ENCODE measurements around the gene DRC7. TPM values are rescaled to one million over a fixed set of nuclear protein-coding genes. Genes with fewer than 3 reads are reported as not detected.
A peak's percentile ranks its signal among the peaks of the same experiment; 100 is the strongest.

Gene DRC7
- total and polyA plus RNA-seq, 9 of the 15 experiments (the other 6 are each of a cell fraction or from before 2014, with no cell fraction given), result 0.04 to 0.33 (median 0.12) TPM; not detected in 3

GRCh38 chr16:57647136-57647875, 47.3 kb upstream of the DRC7 start:
- Histone ChIP-seq H3K27me3 (ENCODE audit: control insufficient read depth in 2 of 2, insufficient read depth in 2 of 2, low read length in 2 of 2) (peaks cover 0 to 5% of the 10 kb centered on the region in 2 experiments; a peak in 2 of 5 replicates), H3K27ac (ENCODE audit: extremely low read depth, low read depth, low read length) (no peak overlapping the region), H3K4me2 (ENCODE audit: insufficient read depth, low read length) (no peak overlapping the region), H4K20me1 (replicated peaks; ENCODE audit: control insufficient read depth, insufficient read depth, low read length) (peaks cover 7% of the 10 kb centered on the region; the same call in 1 of the 2 replicates), H3K79me2 (ENCODE audit: control insufficient read depth, insufficient read depth, low read length) (no peaks in the 10 kb centered on the region), H3K9me3 (replicated peaks; ENCODE audit: control insufficient read depth, insufficient read depth, low read depth, low read length) (peaks cover 3% of the 10 kb centered on the region), H3K4me1 (replicated peaks in 1 of 2; ENCODE audit: control insufficient read depth in 2 of 2, insufficient read depth in 2 of 2, low read length in 2 of 2) (peaks cover 0 to 6% of the 10 kb centered on the region in 2 experiments; a peak in 2 of 5 replicates), H2AFZ (ENCODE audit: low read depth, low read length) (no peak overlapping the region), H3K9me1 (ENCODE audit: control insufficient read depth, insufficient read depth, low read length) (no peaks in the 10 kb centered on the region), H3K9ac (ENCODE audit: insufficient read depth in 1 of 2, low read depth in 2 of 2, low read length in 2 of 2) (no peak overlapping the region), H3K36me3 (ENCODE audit: control insufficient read depth, insufficient read depth, low read length) (no peaks in the 10 kb centered on the region), H3K4me3 (no peak overlapping the region)
- TF ChIP-seq KDM1A (IDR thresholded peaks at IDR 0.05) (0 out of 4 replicates have a peak, but pooled peaks of 1 of the 2 experiments have one; percentile 30), ZFP36 (IDR thresholded peaks at IDR 0.05; ENCODE audit: low read depth, low read length, partially characterized antibody) (peak; percentile 73), PTBP1 (IDR thresholded peaks at IDR 0.05; ENCODE audit: low read depth, low read length) (peak; percentile 69; the same call in 1 of the 2 replicates), BCOR (IDR thresholded peaks at IDR 0.05) (peak; percentile 68), ZBTB49 (CRISPR knock-in tag; IDR thresholded peaks at IDR 0.05; ENCODE audit: borderline replicate concordance) (no peak), RBM25 (IDR thresholded peaks at IDR 0.05; ENCODE audit: low read depth, low read length, severe bottlenecking) (peak; percentile 87), ZNF408 (CRISPR knock-in tag; IDR thresholded peaks at IDR 0.05; ENCODE audit: low read depth) (no peak)
- no TSS peak for BruUV-seq (replicated peaks)
- DNase-seq (ENCODE audit: extremely low read depth in 1 of 4, low spot score in 3 of 4) (no peak), ATAC-seq (no peak), FAIRE-seq (no peak)
- intact Hi-C loops (cut with micrococcal nuclease) (loop anchor here (5.0 to 10.0 kb wide), 3 partner anchors 90 to 347 kb away; partner anchors contain the start of gene KATNB1), in situ Hi-C loops (cut with MboI) (loop anchor here (5.0 kb wide), 1 partner anchor 60 kb away; no protein-coding TSS in a partner anchor)
- ChIA-PET CTCF (ENCODE audit: low intra/inter-chr PET ratio) (interaction anchor here (3.5 to 4.4 kb wide), 5 partner anchors 47 to 88 kb away, joined by 19 to 65 read pairs (median 44); partner anchors contain the start of gene KATNB1), POLR2A (interaction anchor here (0.5 to 1.3 kb wide), 3 partner anchors 18 to 66 kb away, joined by 3 to 4 read pairs (median 4); no protein-coding TSS in a partner anchor)
- 14% methylated on average over 8 of the region's 10 CpGs for WGBS (ENCODE audit: insufficient coverage, low coverage, missing lambda C conversion rate)
